Neural crest cell (in vitro differentiated cells): ENCODE results near the gene RAVER2. TPM values are rescaled to one million over a fixed set of nuclear protein-coding genes. Genes with fewer than 3 reads are reported as not detected.

Experiments used
- DNase-seq: peaks from one replicate; pipeline ENCODE4 v3.0.0; 2021; ENCODE audit warnings: low read depth, mixed read lengths, low spot score
- H3K27ac Mint-ChIP-seq: one replicate; pipeline ENCODE4 v1.8.0; 2021; ENCODE audit warnings: mild to moderate bottlenecking, mixed read lengths; ENCODE audit not compliant: unreplicated experiment
- H3K27me3 Mint-ChIP-seq: 2 replicates; pipeline ENCODE4 v1.8.0; 2021; ENCODE audit warnings: low read depth, mild to moderate bottlenecking, mixed read lengths
- H3K36me3 Mint-ChIP-seq: 2 replicates; pipeline ENCODE4 v1.8.0; 2021; ENCODE audit warnings: low read depth, mild to moderate bottlenecking, mixed read lengths
- H3K4me1 Mint-ChIP-seq: 2 replicates; pipeline ENCODE4 v1.8.0; 2021; ENCODE audit warnings: mixed read lengths
- H3K4me3 Mint-ChIP-seq: one replicate; pipeline ENCODE4 v1.8.0; 2021; ENCODE audit warnings: mild to moderate bottlenecking, mixed read lengths
- H3K9me3 Mint-ChIP-seq: 2 replicates; pipeline ENCODE4 v1.8.0; 2021; ENCODE audit warnings: mixed read lengths
- total RNA-seq: library from RNA; stranded (reverse); gene quantifications from 2 replicates; pipeline ENCODE4 v1.2.1, GENCODE V29; 2021
- TF ChIP-seq, protein P1 (sequence below): fragments of 200-600 bp; sonication (generic); conservative IDR thresholded peaks from 2 replicates; pipeline ENCODE4 v1.5.0; 2021; ENCODE audit warnings: antibody characterized with exemption, mild to moderate bottlenecking

The RAVER2 gene
- total RNA-seq, 1 donor from 2014 or later, result 27.8 TPM

DNA sequence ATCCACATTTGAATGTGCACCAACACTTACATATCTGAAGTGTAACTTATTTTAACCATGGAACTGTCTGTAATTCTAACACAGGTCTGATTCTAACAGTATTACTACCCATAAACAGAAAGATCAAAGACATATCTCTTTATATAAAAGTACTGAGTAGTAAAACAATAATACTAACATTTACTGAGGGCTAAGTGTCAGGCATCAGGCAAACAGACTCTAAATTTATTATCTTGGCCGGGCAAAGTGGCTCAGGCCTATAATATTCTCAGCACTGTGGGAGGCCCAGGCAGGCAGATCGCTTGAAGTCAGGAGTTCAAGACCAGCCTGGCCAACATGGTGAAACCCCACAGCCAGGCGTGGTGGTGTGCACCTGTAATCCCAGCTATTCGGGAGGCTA lies 135.6 kb downstream of the RAVER2 start:
- Mint-ChIP-seq H3K27ac (no peak overlapping the region), H3K27me3 (no peaks in the 10 kb centered on the region), H3K4me1 (peaks cover 8% of the 10 kb centered on the region), H3K36me3 (no peaks in the 10 kb centered on the region), H3K9me3 (no peaks in the 10 kb centered on the region), H3K4me3 (no peak overlapping the region)
- TF ChIP-seq, protein P1, sequence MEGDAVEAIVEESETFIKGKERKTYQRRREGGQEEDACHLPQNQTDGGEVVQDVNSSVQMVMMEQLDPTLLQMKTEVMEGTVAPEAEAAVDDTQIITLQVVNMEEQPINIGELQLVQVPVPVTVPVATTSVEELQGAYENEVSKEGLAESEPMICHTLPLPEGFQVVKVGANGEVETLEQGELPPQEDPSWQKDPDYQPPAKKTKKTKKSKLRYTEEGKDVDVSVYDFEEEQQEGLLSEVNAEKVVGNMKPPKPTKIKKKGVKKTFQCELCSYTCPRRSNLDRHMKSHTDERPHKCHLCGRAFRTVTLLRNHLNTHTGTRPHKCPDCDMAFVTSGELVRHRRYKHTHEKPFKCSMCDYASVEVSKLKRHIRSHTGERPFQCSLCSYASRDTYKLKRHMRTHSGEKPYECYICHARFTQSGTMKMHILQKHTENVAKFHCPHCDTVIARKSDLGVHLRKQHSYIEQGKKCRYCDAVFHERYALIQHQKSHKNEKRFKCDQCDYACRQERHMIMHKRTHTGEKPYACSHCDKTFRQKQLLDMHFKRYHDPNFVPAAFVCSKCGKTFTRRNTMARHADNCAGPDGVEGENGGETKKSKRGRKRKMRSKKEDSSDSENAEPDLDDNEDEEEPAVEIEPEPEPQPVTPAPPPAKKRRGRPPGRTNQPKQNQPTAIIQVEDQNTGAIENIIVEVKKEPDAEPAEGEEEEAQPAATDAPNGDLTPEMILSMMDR, result no peak
- no peak for DNase-seq

DNA sequence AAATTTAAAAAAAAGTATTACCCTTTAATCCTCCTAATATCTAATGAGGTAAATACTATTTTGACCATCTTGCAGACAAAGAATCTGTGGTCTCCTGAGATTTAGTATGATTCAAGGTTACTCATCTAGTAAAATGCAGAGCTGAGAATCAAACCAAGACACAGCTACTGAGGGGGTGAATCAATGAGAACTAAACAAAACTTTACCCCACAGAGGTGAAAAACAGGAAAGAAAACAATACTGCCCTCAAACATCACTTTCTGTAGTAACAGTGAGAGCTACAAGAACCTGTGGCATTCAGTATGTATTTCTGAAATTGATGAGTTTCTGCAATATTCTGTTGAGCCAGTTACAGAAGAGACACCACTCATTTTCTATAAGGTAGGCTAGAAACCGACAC lies 136.4 kb downstream of the RAVER2 start:
- TF ChIP-seq, protein P1, result no peak
- H3K27me3 Mint-ChIP-seq, result peaks cover under 1% of the 10 kb centered on the region
- no peaks in the 10 kb centered on the region for H3K36me3 Mint-ChIP-seq
- no peak for DNase-seq
- H3K4me3 Mint-ChIP-seq, result no peak overlapping the region
- no peak overlapping the region for H3K27ac Mint-ChIP-seq
- H3K9me3 Mint-ChIP-seq, result no peaks in the 10 kb centered on the region
- peaks cover 10% of the 10 kb centered on the region for H3K4me1 Mint-ChIP-seq

Other genes with a start within 250 kb of the RAVER2 start
- 26.6 and 27.7 TPM in 2 replicates for gene JAK1, start 221.5 kb downstream of the RAVER2 start, total RNA-seq